ENCODE measurements around the gene ERICH6.

Gene ERICH6

GRCh38 chr3:150691414-150692040, 12.2 kb downstream of the ERICH6 start:
- no peak overlapping the region for H3K4ac ChIP-seq (ENCODE audit: low read depth in 1 of 2, low read length in 2 of 2)
- H3K4me2 ChIP-seq (ENCODE audit: low read length, poor library complexity, severe bottlenecking), result no peak overlapping the region
- 100% methylated on average over 1 of the region's 2 CpGs for WGBS
- no peak overlapping the region for H2BK12ac ChIP-seq (ENCODE audit: low read length in 2 of 2)
- H2AFZ ChIP-seq (ENCODE audit: low read depth, low read length), result no peak overlapping the region
- H2BK15ac ChIP-seq (ENCODE audit: low read depth, poor library complexity, severe bottlenecking), result no peak overlapping the region
- H2BK5ac ChIP-seq (ENCODE audit: low read depth, low read length, poor library complexity, severe bottlenecking), result no peak overlapping the region
- H2BK120ac ChIP-seq (ENCODE audit: low read depth, low read length), result no peak overlapping the region
- no peak overlapping the region for H3K27ac ChIP-seq (ENCODE audit: low read length, poor library complexity, severe bottlenecking)
- no peak overlapping the region for H3K23ac ChIP-seq (ENCODE audit: low read length in 2 of 2)
- H3K18ac ChIP-seq (ENCODE audit: low read depth in 1 of 2, low read length in 2 of 2), result no peak overlapping the region
- H4K91ac ChIP-seq (ENCODE audit: low read length), result no peak overlapping the region
- no peak overlapping the region for H3K9ac ChIP-seq (ENCODE audit: low read length)
- DNase-seq, result no peak
- no peaks in the 10 kb centered on the region for H3K27me3 ChIP-seq (ENCODE audit: control insufficient read depth in 1 of 2, insufficient read depth in 1 of 2, low read length in 2 of 2)
- no peak overlapping the region for H4K8ac ChIP-seq (ENCODE audit: low read length)
- H3K14ac ChIP-seq (ENCODE audit: low read length in 2 of 2), result no peak overlapping the region
- H3K4me3 ChIP-seq (ENCODE audit: insufficient read depth in 1 of 2, low read depth in 1 of 2, low read length in 2 of 2), result no peak overlapping the region
- H3K9me3 ChIP-seq (ENCODE audit: control insufficient read depth, low read length), result peaks cover 7% of the 10 kb centered on the region
- H3K36me3 ChIP-seq (ENCODE audit: control insufficient read depth in 1 of 2, insufficient read depth in 2 of 2, low read depth in 1 of 2, low read length in 2 of 2), result no peaks in the 10 kb centered on the region
- H3K4me1 ChIP-seq (ENCODE audit: control insufficient read depth, insufficient read depth, low read depth, low read length), result no peaks in the 10 kb centered on the region
- no peak overlapping the region for H2AK5ac ChIP-seq (ENCODE audit: low read length, severe bottlenecking)
- no peaks in the 10 kb centered on the region for H3K79me1 ChIP-seq (replicated peaks; ENCODE audit: low read length, poor library complexity, severe bottlenecking)

DNA sequence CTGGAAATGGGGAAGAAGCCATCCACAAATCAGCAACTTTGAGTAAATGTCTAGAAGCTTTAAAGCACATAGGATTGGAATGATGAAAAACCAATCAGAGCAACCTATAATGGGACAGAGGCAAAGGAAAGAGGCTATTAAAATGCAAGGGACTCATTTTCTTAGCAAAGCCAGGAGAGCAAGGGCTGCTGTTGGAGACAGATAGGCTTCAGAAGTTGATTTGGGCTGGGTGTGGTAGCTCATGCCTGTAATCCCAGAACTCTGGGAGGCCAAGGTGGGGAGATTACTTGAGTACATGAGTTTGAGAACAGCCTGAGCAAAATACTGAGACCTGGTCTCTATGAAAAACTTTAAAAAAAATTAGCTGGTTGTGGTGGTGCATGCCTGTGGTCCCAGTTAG, 16.1 kb downstream of the ERICH6 start:
- Histone ChIP-seq H3K18ac (ENCODE audit: low read depth in 1 of 2, low read length in 2 of 2) (no peak overlapping the region), H3K14ac (ENCODE audit: low read length in 2 of 2) (no peak overlapping the region), H2AK5ac (ENCODE audit: low read length, severe bottlenecking) (no peak overlapping the region), H2AFZ (ENCODE audit: low read depth, low read length) (no peak overlapping the region), H3K4me2 (ENCODE audit: low read length, poor library complexity, severe bottlenecking) (no peak overlapping the region), H2BK120ac (ENCODE audit: low read depth, low read length) (no peak overlapping the region), H3K9ac (ENCODE audit: low read length) (no peak overlapping the region), H2BK15ac (ENCODE audit: low read depth, poor library complexity, severe bottlenecking) (no peak overlapping the region), H3K27ac (ENCODE audit: low read length, poor library complexity, severe bottlenecking) (no peak overlapping the region), H3K9me3 (ENCODE audit: control insufficient read depth, low read length) (peaks cover 6% of the 10 kb centered on the region), H2BK5ac (ENCODE audit: low read depth, low read length, poor library complexity, severe bottlenecking) (no peak overlapping the region), H3K4me3 (ENCODE audit: insufficient read depth in 1 of 2, low read depth in 1 of 2, low read length in 2 of 2) (no peak overlapping the region), H3K27me3 (ENCODE audit: control insufficient read depth in 1 of 2, insufficient read depth in 1 of 2, low read length in 2 of 2) (no peaks in the 10 kb centered on the region), H3K23ac (ENCODE audit: low read length in 2 of 2) (no peak overlapping the region), H2BK12ac (ENCODE audit: low read length in 2 of 2) (no peak overlapping the region), H3K4me1 (ENCODE audit: control insufficient read depth, insufficient read depth, low read depth, low read length) (no peaks in the 10 kb centered on the region), H4K8ac (ENCODE audit: low read length) (no peak overlapping the region), H3K79me1 (replicated peaks; ENCODE audit: low read length, poor library complexity, severe bottlenecking) (no peaks in the 10 kb centered on the region), H4K91ac (ENCODE audit: low read length) (no peak overlapping the region), H3K36me3 (ENCODE audit: control insufficient read depth in 1 of 2, insufficient read depth in 2 of 2, low read depth in 1 of 2, low read length in 2 of 2) (no peaks in the 10 kb centered on the region), H3K4ac (ENCODE audit: low read depth in 1 of 2, low read length in 2 of 2) (no peak overlapping the region)
- DNase-seq, result no peak

DNA sequence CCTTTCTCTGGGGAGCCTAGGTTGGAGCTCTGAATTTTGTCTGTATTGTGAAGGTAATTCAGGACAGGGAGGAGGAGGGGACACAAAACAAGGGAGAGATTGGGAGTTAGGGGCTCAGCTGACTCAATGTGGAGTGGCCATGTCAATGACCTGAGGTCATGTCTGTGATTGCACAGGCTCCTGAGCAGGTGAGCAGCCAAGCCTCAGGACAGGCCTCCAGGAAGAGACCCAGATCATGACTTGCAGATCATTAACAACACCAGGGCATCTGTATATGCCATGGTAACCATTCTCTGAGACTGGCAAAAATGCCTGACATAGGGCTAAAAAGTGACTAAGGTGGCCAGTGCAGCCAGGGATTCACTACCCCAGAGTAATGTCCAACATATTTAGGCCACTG, 20.9 kb downstream of the ERICH6 start:
- H3K27me3 ChIP-seq (ENCODE audit: control insufficient read depth in 1 of 2, insufficient read depth in 1 of 2, low read length in 2 of 2), result no peaks in the 10 kb centered on the region
- no peaks in the 10 kb centered on the region for H3K36me3 ChIP-seq (ENCODE audit: control insufficient read depth in 1 of 2, insufficient read depth in 2 of 2, low read depth in 1 of 2, low read length in 2 of 2)
- no peak overlapping the region for H2AFZ ChIP-seq (ENCODE audit: low read depth, low read length)
- H3K18ac ChIP-seq (ENCODE audit: low read depth in 1 of 2, low read length in 2 of 2), result no peak overlapping the region
- H3K4me3 ChIP-seq (ENCODE audit: insufficient read depth in 1 of 2, low read depth in 1 of 2, low read length in 2 of 2), result no peak overlapping the region
- DNase-seq, result no peak
- no peak overlapping the region for H3K9ac ChIP-seq (ENCODE audit: low read length)
- H3K14ac ChIP-seq (ENCODE audit: low read length in 2 of 2), result no peak overlapping the region
- H3K27ac ChIP-seq (ENCODE audit: low read length, poor library complexity, severe bottlenecking), result no peak overlapping the region
- H3K4me1 ChIP-seq (ENCODE audit: control insufficient read depth, insufficient read depth, low read depth, low read length), result no peaks in the 10 kb centered on the region
- no peak overlapping the region for H2BK120ac ChIP-seq (ENCODE audit: low read depth, low read length)
- no peak overlapping the region for H2BK12ac ChIP-seq (ENCODE audit: low read length in 2 of 2)
- no peaks in the 10 kb centered on the region for H3K79me1 ChIP-seq (replicated peaks; ENCODE audit: low read length, poor library complexity, severe bottlenecking)
- H2BK15ac ChIP-seq (ENCODE audit: low read depth, poor library complexity, severe bottlenecking), result no peak overlapping the region
- no peak overlapping the region for H3K4ac ChIP-seq (ENCODE audit: low read depth in 1 of 2, low read length in 2 of 2)
- H4K8ac ChIP-seq (ENCODE audit: low read length), result no peak overlapping the region
- no peak overlapping the region for H2BK5ac ChIP-seq (ENCODE audit: low read depth, low read length, poor library complexity, severe bottlenecking)
- no peaks in the 10 kb centered on the region for H3K9me3 ChIP-seq (ENCODE audit: control insufficient read depth, low read length)
- H2AK5ac ChIP-seq (ENCODE audit: low read length, severe bottlenecking), result no peak overlapping the region
- H4K91ac ChIP-seq (ENCODE audit: low read length), result no peak overlapping the region
- no peak overlapping the region for H3K4me2 ChIP-seq (ENCODE audit: low read length, poor library complexity, severe bottlenecking)
- no peak overlapping the region for H3K23ac ChIP-seq (ENCODE audit: low read length in 2 of 2)

DNA sequence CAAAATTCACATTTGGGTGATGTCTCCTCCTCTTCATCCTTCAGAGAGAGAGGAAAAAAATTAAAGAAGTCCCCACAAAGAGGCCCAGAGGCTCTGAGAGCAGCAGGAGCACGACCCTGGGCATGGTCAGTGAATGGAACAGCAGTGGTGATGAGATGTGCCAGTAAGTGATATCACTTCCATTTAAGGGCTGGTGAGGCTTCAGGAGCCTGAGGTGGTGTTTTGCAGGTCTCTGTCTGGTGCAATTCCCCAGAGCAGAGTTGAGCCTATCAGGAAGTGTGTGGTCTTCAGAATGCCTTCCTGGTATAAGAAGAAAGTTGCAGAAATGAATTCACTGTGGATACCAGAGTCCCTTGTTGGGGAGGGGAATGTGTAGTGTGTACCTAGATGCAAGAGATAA, 21.4 kb downstream of the ERICH6 start:
- H3K4ac ChIP-seq (ENCODE audit: low read depth in 1 of 2, low read length in 2 of 2), result no peak overlapping the region
- no peak overlapping the region for H2BK12ac ChIP-seq (ENCODE audit: low read length in 2 of 2)
- no peak overlapping the region for H2BK5ac ChIP-seq (ENCODE audit: low read depth, low read length, poor library complexity, severe bottlenecking)
- H3K14ac ChIP-seq (ENCODE audit: low read length in 2 of 2), result no peak overlapping the region
- H3K23ac ChIP-seq (ENCODE audit: low read length in 2 of 2), result no peak overlapping the region
- H3K4me3 ChIP-seq (ENCODE audit: insufficient read depth in 1 of 2, low read depth in 1 of 2, low read length in 2 of 2), result no peak overlapping the region
- H3K18ac ChIP-seq (ENCODE audit: low read depth in 1 of 2, low read length in 2 of 2), result no peak overlapping the region
- DNase-seq, result no peak
- H2BK15ac ChIP-seq (ENCODE audit: low read depth, poor library complexity, severe bottlenecking), result no peak overlapping the region
- no peak overlapping the region for H2AK5ac ChIP-seq (ENCODE audit: low read length, severe bottlenecking)
- no peak overlapping the region for H3K9ac ChIP-seq (ENCODE audit: low read length)
- WGBS, result 75% methylated on average over 1 of the region's 1 CpG
- no peak overlapping the region for H4K8ac ChIP-seq (ENCODE audit: low read length)
- H3K79me1 ChIP-seq (replicated peaks; ENCODE audit: low read length, poor library complexity, severe bottlenecking), result no peaks in the 10 kb centered on the region
- no peaks in the 10 kb centered on the region for H3K27me3 ChIP-seq (ENCODE audit: control insufficient read depth in 1 of 2, insufficient read depth in 1 of 2, low read length in 2 of 2)
- no peak overlapping the region for H4K91ac ChIP-seq (ENCODE audit: low read length)
- H3K9me3 ChIP-seq (ENCODE audit: control insufficient read depth, low read length), result no peaks in the 10 kb centered on the region
- H3K27ac ChIP-seq (ENCODE audit: low read length, poor library complexity, severe bottlenecking), result no peak overlapping the region
- no peak overlapping the region for H2AFZ ChIP-seq (ENCODE audit: low read depth, low read length)
- no peaks in the 10 kb centered on the region for H3K4me1 ChIP-seq (ENCODE audit: control insufficient read depth, insufficient read depth, low read depth, low read length)
- no peak overlapping the region for H2BK120ac ChIP-seq (ENCODE audit: low read depth, low read length)
- H3K4me2 ChIP-seq (ENCODE audit: low read length, poor library complexity, severe bottlenecking), result no peak overlapping the region
- H3K36me3 ChIP-seq (ENCODE audit: control insufficient read depth in 1 of 2, insufficient read depth in 2 of 2, low read depth in 1 of 2, low read length in 2 of 2), result no peaks in the 10 kb centered on the region
